ENCODE results near the gene MRFAP1.
"Not testable (repeated sequence)": the region's sequence is repeated elsewhere in the genome, so short reads cannot be mapped to it uniquely, and the experiment has no call there.

The MRFAP1 gene

GRCh38 chr4:6672131-6672530 lies 31.6 kb downstream of the MRFAP1 start:
- DNase-seq = no peak

- not testable (repeated sequence) for DNase-seq
These were observed 32.2 kb downstream of the MRFAP1 start for GRCh38 chr4:6672541-6673190.

GRCh38 chr4:6673191-6673659 lies 32.7 kb downstream of the MRFAP1 start:
- peak; percentile 41 to 43 for DNase-seq

GRCh38 chr4:6673660-6674499 lies 33.4 kb downstream of the MRFAP1 start:
- peak; percentile 84 to 90 for DNase-seq

GRCh38 chr4:6674500-6675149 lies 34.1 kb downstream of the MRFAP1 start:
- DNase-seq = peak; percentile 46 to 49

GRCh38 chr4:6676722-6677558 lies 36.5 kb downstream of the MRFAP1 start:
- no peak for DNase-seq

- no peak for DNase-seq
These were observed 40.0 kb downstream of the MRFAP1 start for GRCh38 chr4:6680372-6681034.

- no peak for DNase-seq
These were observed 40.7 kb downstream of the MRFAP1 start for GRCh38 chr4:6681191-6681590.

GRCh38 chr4:6682862-6683590 lies 42.5 kb downstream of the MRFAP1 start:
- no peak for DNase-seq

- DNase-seq = no peak
These were observed 44.2 kb downstream of the MRFAP1 start for GRCh38 chr4:6684656-6685055.

GRCh38 chr4:6686104-6686787 lies 45.8 kb downstream of the MRFAP1 start:
- DNase-seq = no peak

GRCh38 chr4:6687947-6688878 lies 47.7 kb downstream of the MRFAP1 start:
- DNase-seq = no peak

GRCh38 chr4:6688879-6689505 lies 48.5 kb downstream of the MRFAP1 start:
- DNase-seq = peak in 1 of 2 donors; percentile 61

- no peak for DNase-seq
These were observed 49.0 kb downstream of the MRFAP1 start for GRCh38 chr4:6689506-6689960.
